GM12878 (cell line): ENCODE results near the gene CAMKK1.

Source experiments
- CBX5 ChIP-seq: sonication (generic); IDR thresholded peaks from 2 replicates; pipeline ENCODE4 v1.6.1; 2016; ENCODE audit warnings: low read depth, moderate library complexity, mild to moderate bottlenecking, inconsistent platforms
- CTCF ChIP-seq, 3 experiments: IDR thresholded peaks in 2 of 3; conservative IDR thresholded peaks in 1 of 3; 2 replicates each; pipeline ENCODE4 v1.5.1; 2011; ENCODE audit warnings: low read depth in 3 of 3, low read length in 3 of 3, mild to moderate bottlenecking in 3 of 3, control low read depth in 2 of 3, moderate library complexity in 2 of 3, inconsistent platforms in 1 of 3, mixed read lengths in 1 of 3; ENCODE audit not compliant: control insufficient read depth in 2 of 3, insufficient read depth in 1 of 3; ENCODE audit errors: extremely low read depth in 1 of 3
- EP300 ChIP-seq, 2 experiments: fragments of 150-350 bp in 1 of 2; IDR thresholded peaks; 2 replicates each; pipeline ENCODE4 v1.6.1; 2011 to 2012; ENCODE audit warnings: low read depth in 2 of 2, low read length in 2 of 2, borderline replicate concordance in 1 of 2, improper control_type of control experiment in 1 of 2, inconsistent platforms in 1 of 2; ENCODE audit not compliant: control insufficient read depth in 1 of 2
- NR2C1 ChIP-seq: fragments of 450-650 bp; IDR thresholded peaks from 2 replicates; pipeline ENCODE4 v1.6.1; 2017; ENCODE audit warnings: antibody characterized with exemption, mild to moderate bottlenecking, moderate library complexity
- PBX3 ChIP-seq: IDR thresholded peaks from 2 replicates; pipeline ENCODE4 v1.6.1; 2011; ENCODE audit warnings: mild to moderate bottlenecking, low read depth, low read length, moderate library complexity; ENCODE audit not compliant: insufficient replicate concordance
- RAD21 ChIP-seq: IDR thresholded peaks from 2 replicates; pipeline ENCODE4 v1.6.1; 2011; ENCODE audit warnings: mild to moderate bottlenecking, low read depth, low read length, moderate library complexity; ENCODE audit not compliant: insufficient read depth
- RCOR1 ChIP-seq: conservative IDR thresholded peaks from 2 replicates; pipeline ENCODE4 v1.6.1; 2012; ENCODE audit warnings: low read depth, low read length, improper control_type of control experiment
- RELA ChIP-seq: fragments of 450-650 bp; IDR thresholded peaks from 2 replicates; pipeline ENCODE4 v1.8.0; 2014; ENCODE audit warnings: borderline replicate concordance; ENCODE audit not compliant: partially characterized antibody
- SIX5 ChIP-seq: IDR thresholded peaks from 2 replicates; pipeline ENCODE4 v1.6.1; 2011; ENCODE audit warnings: mild to moderate bottlenecking, low read depth, low read length, moderate library complexity; ENCODE audit not compliant: severe bottlenecking
- SMC3 ChIP-seq: IDR thresholded peaks from 2 replicates; pipeline ENCODE4 v1.6.1; 2011; ENCODE audit warnings: low read length, improper control_type of control experiment, borderline replicate concordance
- TAF1 ChIP-seq: IDR thresholded peaks from 2 replicates; pipeline ENCODE4 v1.6.1; 2011; ENCODE audit warnings: mild to moderate bottlenecking, low read depth, low read length, borderline replicate concordance

GRCh38 chr17:3864534-3864933, 28.3 kb downstream of the CAMKK1 start:
- TF ChIP-seq TAF1 = no peak
- no peak for TF ChIP-seq RELA
- TF ChIP-seq EP300 (IDR thresholded peaks at IDR 0.05; ENCODE audit: borderline replicate concordance in 1 of 2, control insufficient read depth in 1 of 2, low read depth in 2 of 2, low read length in 2 of 2) = no peak
- TF ChIP-seq SIX5 = no peak
- TF ChIP-seq RAD21 = no peak
- no peak for TF ChIP-seq CTCF (IDR thresholded peaks at IDR 0.05 in 2 of 3, conservative IDR thresholded peaks at IDR 0.05 in 1 of 3; ENCODE audit: control insufficient read depth in 2 of 3, extremely low read depth in 1 of 3, insufficient read depth in 1 of 3, low read depth in 3 of 3, low read length in 3 of 3)
- TF ChIP-seq NR2C1 = no peak
- TF ChIP-seq SMC3 = no peak
- no peak for TF ChIP-seq RCOR1
- no peak for TF ChIP-seq CBX5
- no peak for TF ChIP-seq PBX3
